GM19240 (cell line): ENCODE results near the gene PRR7.

Experiments used
- DNase-seq: peaks from one replicate; pipeline ENCODE4 v3.0.0; 2011; ENCODE audit warnings: low spot score; ENCODE audit not compliant: insufficient read length

PRR7 gene

DNA sequence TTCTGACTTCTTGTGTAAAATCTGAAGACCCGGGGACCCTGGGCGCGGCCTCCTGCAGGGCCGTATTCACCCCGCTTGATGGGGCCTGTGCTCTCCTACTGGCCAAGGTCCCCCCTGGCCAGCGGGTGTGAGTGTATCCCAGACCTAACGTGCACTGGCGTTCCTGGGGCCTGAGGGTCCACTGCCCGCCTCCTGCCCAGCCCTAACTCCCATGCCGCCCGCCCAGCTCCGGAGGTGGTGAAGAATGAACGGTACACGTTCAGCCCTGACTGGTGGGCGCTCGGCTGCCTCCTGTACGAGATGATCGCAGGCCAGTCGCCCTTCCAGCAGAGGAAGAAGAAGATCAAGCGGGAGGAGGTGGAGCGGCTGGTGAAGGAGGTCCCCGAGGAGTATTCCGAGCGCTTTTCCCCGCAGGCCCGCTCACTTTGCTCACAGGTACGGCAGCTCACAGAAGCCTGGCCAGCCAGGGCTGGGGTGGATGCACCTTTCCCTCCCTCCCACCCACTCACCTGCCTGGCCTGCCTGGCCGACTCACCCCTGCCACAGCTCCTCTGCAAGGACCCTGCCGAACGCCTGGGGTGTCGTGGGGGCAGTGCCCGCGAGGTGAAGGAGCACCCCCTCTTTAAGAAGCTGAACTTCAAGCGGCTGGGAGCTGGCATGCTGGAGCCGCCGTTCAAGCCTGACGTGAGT lies 10.6 kb upstream of the PRR7 start:
- no peak for DNase-seq

DNA sequence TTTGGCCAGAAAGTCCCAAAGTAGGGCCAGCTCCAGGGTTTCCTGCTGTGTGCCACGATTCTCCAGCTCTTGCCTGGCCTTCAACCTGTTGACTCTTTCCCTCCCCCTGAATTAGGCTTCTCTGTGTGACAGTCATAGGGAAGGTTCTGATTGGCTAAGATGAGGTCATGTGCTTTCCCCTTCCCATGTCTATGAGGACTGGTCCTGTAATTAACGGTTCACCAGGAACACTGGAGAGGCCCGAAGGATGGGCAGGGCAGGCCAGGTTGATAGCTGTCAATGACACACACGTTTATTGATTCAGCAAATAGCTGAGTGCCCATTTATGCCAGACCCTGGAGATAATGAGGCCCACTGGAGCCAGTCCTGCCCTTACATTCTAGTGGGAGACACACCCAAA lies 9.0 kb upstream of the PRR7 start:
- no peak for DNase-seq

- no peak for DNase-seq
Measured at GRCh38 chr5:177438468-177438867, 8.1 kb upstream of the PRR7 start.

DNA sequence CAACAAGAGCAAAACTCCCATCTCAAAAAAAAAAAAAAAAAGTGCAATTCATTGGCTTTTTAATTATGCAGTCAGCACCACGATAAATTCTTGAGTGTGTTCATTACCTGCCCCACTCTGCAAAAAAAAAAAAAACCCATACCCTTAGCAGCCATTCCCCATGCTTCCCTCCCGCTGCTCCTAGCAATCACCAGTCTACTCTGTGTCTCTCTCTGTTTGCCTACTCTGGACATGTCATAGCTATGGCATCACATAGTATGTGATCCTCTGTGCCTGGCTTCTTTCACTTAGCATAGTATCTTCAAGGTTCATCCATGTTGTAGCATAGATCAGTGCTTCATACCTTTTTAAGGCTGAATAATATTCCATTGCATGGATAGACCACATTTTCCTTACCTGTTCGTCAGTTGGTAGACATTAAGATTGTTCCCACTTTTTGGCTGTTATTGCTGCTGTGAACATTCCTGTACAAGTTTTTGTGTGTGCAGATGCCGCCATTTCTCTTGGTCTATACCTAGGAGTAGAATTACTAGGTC lies 7.0 kb upstream of the PRR7 start:
- DNase-seq = no peak

DNA sequence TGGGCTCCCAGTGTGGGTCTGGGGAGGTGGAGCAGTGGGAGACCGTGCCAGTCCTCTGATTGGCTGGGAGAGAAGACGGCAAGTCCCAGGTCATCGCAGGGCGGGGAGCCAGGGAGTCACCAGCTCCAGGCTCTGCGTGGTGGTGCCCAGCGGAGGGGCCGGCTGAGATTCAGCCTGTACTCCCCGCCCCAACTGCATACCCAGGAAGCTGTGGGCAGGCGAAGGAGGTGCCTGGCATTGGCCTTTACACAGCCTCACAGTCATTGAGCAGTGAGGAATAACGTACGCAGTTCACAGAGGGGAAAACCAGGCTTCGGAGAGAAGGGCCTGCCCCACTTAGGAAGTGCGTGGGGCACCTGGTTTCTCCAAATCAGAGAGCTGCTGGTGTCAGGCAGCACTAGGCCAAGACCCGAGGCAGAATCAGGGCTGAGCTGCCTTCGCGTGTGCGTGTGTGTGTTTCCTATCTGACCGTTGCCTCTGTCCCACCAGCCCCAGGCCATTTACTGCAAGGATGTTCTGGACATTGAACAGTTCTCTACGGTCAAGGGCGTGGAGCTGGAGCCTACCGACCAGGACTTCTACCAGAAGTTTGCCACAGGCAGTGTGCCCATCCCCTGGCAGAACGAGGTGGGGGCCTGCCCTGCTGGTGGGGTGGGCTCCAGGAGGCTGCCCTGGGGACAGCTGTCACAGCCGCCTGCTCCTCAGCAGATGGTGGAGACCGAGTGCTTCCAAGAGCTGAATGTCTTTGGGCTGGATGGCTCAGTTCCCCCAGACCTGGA lies 6.2 kb upstream of the PRR7 start:
- DNase-seq = no peak

DNA sequence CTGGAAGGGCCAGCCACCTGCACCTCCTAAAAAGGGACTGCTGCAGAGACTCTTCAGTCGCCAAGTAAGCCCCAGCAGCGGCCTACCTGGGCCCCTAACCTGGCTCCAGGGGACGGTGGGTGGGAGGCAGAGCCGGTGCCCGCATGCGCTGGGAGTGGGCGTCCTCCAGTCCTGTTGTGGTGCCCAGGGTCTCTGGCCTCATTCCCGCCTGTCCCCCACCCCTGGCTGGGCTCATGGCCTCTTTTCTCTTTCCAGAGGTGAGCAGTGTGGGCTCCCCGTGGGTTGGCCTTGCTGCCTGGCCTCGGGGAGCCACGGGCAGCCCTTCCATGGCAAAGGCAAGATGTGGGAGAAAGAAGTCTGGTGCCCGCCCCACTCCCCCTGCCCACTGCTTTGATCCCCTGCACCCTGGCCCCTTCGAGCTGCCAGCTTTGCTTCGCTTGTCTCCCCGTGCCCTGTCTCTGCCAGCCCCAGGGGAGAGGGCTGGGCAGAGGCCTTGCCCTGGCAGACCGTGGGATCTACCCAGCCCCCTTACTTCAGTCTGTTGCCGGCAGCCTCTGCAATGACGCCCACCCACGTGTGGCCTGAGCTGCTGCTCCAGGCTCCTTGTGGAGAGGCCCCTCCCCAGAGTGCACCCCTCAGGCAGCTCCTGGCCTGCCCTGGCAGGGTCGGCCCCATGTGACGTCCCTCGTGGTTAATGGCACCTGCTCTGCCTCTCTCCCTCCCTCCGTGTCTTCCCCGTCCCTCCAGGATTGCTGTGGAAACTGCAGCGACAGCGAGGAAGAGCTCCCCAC lies 5.4 kb upstream of the PRR7 start:
- DNase-seq = no peak

GRCh38 chr5:177442066-177442826 lies 4.4 kb upstream of the PRR7 start:
- DNase-seq = no peak

- DNase-seq = no peak
Measured at GRCh38 chr5:177443144-177443983, 3.2 kb upstream of the PRR7 start.

DNA sequence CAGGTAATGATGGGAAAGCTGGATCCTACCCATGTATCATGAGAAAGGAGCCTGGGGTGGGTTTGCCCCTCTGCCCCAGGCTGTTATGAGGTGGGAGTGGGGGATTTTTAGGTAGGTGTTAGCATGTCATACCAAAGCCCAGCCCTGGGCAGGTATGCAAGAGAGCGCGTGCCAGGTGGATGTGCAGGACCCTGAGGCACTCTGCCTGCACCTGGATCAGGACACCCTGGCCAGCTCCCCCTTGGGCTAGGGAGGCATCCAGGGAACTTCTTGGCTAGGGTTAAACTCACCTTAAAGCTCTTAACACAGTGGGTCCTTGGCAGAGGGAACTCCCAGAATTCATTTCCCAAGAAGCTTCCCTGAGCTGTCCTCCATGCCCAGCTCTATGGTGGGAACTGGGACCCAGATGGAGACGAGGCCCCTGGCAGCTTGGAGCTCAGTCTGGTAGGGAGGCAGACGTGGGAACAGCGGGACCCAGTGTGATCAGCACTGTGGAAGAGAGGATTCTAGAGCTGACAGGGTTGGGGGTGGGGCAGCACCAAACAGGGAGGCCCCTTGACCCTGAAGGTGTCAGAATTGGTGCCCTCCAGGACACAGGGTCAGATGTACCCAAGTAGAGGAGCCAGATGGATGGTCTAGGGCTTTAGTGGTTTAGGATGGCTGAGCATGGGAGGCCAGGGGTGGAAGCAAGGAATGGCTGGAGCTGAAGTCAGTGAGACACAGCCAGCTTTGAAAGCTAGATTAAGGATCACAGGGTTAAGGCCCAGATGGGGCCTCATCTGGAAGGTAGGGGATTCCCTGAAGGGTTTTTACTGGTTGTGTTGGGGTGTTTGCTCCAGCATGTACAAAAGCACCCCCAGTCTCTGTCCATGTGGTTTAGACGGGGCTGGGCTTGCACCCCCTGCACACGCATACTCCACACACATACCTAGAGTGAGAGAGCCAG lies 2.2 kb upstream of the PRR7 start:
- DNase-seq = no peak

GRCh38 chr5:177445052-177445916 lies 1.3 kb upstream of the PRR7 start:
- no peak for DNase-seq

- no peak for DNase-seq
Measured at GRCh38 chr5:177445917-177446199, 756 bp upstream of the PRR7 start.

GRCh38 chr5:177447066-177447610 lies 524 bp downstream of the PRR7 start:
- DNase-seq = no peak

- no peak for DNase-seq
Measured at GRCh38 chr5:177447611-177448243, 1.1 kb downstream of the PRR7 start.

DNA sequence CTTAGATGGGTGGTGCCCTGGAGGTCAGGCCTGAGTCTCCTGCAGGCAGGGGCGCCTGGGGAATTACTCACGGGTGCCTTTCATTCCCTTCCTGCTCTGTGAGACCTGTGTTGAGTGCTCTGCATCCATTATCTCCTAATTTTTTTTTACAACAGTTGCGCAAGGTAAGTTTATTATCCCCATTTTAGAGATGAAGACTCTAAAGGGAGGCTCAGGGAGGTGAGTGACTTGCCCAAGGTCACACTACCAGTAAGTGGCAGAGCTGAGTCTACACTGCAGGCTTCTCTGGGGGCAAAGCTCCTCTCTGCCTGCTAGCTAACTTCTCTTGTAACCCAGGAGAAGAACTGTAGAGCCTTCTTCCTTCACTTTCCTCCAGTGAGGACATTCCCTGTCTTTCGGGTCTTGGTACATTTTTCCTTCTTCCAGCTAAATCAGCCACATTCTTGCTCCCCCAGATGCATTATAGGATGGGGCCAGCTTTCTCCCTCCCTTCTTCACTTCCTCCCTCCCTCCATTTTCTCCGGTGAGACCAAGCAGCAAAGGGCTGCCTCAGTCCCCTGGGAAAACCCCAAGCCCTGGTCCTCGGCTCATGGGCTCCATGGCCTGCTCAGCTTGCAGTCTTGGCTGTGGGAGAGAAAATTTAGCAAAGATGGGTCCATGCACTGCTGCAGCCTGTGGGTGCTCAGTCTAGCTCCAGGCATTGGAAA lies 1.8 kb downstream of the PRR7 start:
- DNase-seq = no peak

DNA sequence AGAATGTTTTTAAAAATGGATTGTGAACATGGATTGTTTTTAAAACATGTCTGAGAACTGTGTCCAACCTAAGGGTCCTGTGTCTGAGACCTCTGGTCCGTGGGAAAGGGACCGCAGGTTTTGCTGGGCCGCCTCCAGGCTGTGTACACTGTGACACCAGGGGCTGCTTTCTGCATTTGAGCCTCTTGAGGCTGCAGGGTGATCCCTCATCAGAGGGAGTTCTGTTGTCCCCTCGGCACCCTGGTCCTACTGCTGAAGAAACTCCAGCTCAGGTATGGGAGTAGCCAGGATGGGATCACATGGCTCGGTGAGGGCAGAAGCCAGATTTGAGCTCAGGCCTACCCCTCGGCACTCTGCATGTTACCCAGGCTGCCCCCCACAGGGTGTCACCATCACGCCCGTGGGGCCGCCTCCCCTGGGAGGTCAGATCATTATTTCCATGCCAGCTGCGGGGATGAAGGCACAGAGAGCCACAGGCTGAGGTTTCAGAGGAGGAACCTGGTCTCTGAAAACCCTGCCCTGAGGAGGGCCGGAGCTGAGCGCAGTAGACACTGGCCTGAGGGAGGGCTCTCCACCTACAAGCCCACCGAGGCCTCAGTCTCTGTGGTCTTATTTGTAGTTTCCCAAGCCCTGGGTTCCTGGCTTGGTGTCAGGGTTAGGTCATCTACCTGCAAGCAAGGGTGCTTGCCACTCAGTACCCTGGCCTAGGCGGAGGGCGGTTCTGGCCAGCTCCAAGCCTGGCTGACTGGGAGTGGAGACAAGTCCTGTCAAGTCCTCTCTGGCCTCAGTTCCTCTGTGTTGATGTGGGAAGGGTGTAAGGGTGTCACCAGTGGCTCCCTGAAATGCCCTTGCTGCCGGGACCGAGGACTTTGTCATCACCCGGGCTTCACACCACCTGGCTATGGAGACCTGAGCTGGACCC lies 2.8 kb downstream of the PRR7 start:
- DNase-seq = no peak
